SK-N-SH treated with all-trans-retinoic acid at 6 μM for 48 hours (cell line): ENCODE measurements around the gene PICK1.

Source experiments
- ATAC-seq: fragments of 200-7000 bp; cut with Tn5 transposase; 3 replicates; pipeline ENCODE4 v1.9.1; 2020; ENCODE audit warnings: mild to moderate bottlenecking, moderate library complexity
- ARNTL ChIP-seq: fragments of 450-650 bp; formaldehyde crosslinking; IDR thresholded peaks from 2 replicates; pipeline ENCODE4 v1.5.0; 2020; ENCODE audit warnings: low read depth, mild to moderate bottlenecking, moderate library complexity, borderline replicate concordance
- BACH2 ChIP-seq: fragments of 250-450 bp; sonication (Bioruptor Pico); IDR thresholded peaks from 2 replicates; pipeline ENCODE4 v1.9.0; 2021; ENCODE audit warnings: mild to moderate bottlenecking, borderline replicate concordance
- CREB5 ChIP-seq: fragments of 250-450 bp; sonication (Bioruptor Pico); IDR thresholded peaks from 2 replicates; pipeline ENCODE4 v1.5.1; 2020; ENCODE audit warnings: low read depth, mild to moderate bottlenecking, moderate library complexity
- CSDC2 ChIP-seq: fragments of 250-450 bp; sonication (Bioruptor Pico); IDR thresholded peaks from 2 replicates; pipeline ENCODE4 v1.5.0; 2020; ENCODE audit warnings: mild to moderate bottlenecking, moderate library complexity
- ISL1 ChIP-seq: fragments of 250-450 bp; sonication (Bioruptor Pico); IDR thresholded peaks from 2 replicates; pipeline ENCODE4 v2.1.2; 2022; ENCODE audit warnings: mild to moderate bottlenecking, moderate library complexity
- PATZ1 ChIP-seq: fragments of 250-450 bp; sonication (Bioruptor Pico); IDR thresholded peaks from 2 replicates; pipeline ENCODE4 v1.8.0; 2020; ENCODE audit warnings: mild to moderate bottlenecking, moderate library complexity, borderline replicate concordance
- POU6F1 ChIP-seq: fragments of 250-450 bp; sonication (Bioruptor Pico); IDR thresholded peaks from 2 replicates; pipeline ENCODE4 v1.8.0; 2021; ENCODE audit warnings: low read depth, mild to moderate bottlenecking, moderate library complexity, borderline replicate concordance
- TCF4 ChIP-seq: fragments of 250-450 bp; sonication (Bioruptor Pico); IDR thresholded peaks from 2 replicates; pipeline ENCODE4 v1.8.0; 2021; ENCODE audit warnings: mild to moderate bottlenecking, moderate library complexity, borderline replicate concordance
- ZFP3 ChIP-seq: fragments of 250-450 bp; sonication (Bioruptor Pico); IDR thresholded peaks from 2 replicates; pipeline ENCODE4 v1.5.0; 2020; ENCODE audit warnings: mild to moderate bottlenecking, moderate library complexity
- ZFP30 ChIP-seq: fragments of 450-650 bp; formaldehyde crosslinking; IDR thresholded peaks from 2 replicates; pipeline ENCODE4 v1.5.0; 2022; ENCODE audit warnings: mild to moderate bottlenecking, moderate library complexity
- ZNF565 ChIP-seq: fragments of 450-650 bp; formaldehyde crosslinking; conservative IDR thresholded peaks from 2 replicates; pipeline ENCODE4 v1.5.0; 2020; ENCODE audit warnings: low read depth, mild to moderate bottlenecking, moderate library complexity
- ZNF70 ChIP-seq: fragments of 450-650 bp; formaldehyde crosslinking; IDR thresholded peaks from 2 replicates; pipeline ENCODE4 v1.5.0; 2020; ENCODE audit warnings: mild to moderate bottlenecking, moderate library complexity
- ZNF8 ChIP-seq: fragments of 450-650 bp; formaldehyde crosslinking; IDR thresholded peaks from 2 replicates; pipeline ENCODE4 v1.5.0; 2020; ENCODE audit warnings: mild to moderate bottlenecking, moderate library complexity

Gene PICK1

GRCh38 chr22:38028344-38029130, 28.7 kb upstream of the PICK1 start (continued):
- TF ChIP-seq CREB5 (CRISPR knock-in tag), result no peak
- TF ChIP-seq TCF4 (CRISPR knock-in tag), result no peak

- ATAC-seq, result no peak
- TF ChIP-seq ZNF70 (CRISPR knock-in tag) (no peak), ZFP3 (CRISPR knock-in tag) (peak; percentile 83)
These were observed 27.8 kb upstream of the PICK1 start for GRCh38 chr22:38029370-38029769.

DNA sequence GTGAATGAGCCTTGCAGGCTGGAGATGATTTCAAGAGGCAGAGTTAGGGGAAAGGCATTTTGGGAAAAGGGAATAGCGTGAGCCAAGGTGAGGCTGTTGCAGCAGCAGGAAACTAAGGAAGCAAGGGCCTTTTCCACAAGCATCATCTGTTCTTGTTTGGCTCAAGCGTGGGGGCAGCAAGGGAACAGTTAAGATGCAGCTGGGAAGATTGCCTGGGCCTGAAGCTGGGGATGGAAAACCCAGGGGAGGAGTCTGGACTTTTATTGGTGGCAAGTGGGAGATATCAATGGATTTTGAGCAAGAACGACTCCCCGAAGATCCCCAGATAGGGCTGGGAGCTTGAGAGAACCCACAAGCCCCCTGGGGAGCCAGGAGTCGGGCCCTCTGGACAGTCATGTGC, 27.3 kb upstream of the PICK1 start:
- no peak for TF ChIP-seq POU6F1
- no peak for ATAC-seq

DNA sequence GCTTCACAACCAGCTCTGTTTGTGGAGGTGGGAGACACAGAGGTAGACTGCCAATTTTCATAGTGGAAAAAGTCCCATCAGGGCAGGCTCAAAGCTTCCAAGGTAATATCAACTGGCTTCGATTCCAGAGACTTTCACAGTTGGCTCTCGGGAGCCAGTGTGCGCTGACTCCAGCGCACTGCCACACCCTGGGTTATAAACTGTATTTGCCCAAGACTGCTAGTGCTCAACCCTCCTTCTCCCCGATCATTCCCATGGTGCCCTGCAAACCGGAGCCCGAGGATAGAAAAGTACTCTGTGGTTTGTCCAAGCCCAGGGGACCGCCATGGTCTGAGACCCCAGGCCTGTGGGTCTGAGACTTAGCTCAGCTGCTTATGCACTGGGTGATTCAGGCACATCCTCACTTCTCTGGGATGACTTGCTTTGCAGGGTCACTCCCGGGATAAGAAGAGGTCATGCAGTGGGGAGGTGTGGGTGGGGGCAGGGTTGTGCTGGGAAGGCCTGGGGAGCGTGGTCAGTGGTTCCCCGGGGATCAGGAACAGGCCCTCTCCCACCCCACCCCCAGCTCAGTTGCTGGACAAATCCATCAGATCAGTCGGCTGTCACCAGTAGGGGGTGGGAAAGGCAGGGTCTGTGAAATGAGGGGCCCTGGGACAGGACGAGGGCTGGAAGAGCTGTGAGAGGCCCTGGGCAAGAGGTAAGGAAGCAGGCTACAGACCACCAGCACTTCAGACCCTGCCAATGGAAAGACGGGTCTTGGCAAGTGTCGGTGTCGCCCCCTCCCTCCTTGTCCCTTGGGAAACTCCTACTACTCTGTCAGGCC, 26.7 kb upstream of the PICK1 start:
- TF ChIP-seq ZNF8 (CRISPR knock-in tag) (no peak), ZFP30 (CRISPR knock-in tag) (no peak)
- no peak for ATAC-seq

DNA sequence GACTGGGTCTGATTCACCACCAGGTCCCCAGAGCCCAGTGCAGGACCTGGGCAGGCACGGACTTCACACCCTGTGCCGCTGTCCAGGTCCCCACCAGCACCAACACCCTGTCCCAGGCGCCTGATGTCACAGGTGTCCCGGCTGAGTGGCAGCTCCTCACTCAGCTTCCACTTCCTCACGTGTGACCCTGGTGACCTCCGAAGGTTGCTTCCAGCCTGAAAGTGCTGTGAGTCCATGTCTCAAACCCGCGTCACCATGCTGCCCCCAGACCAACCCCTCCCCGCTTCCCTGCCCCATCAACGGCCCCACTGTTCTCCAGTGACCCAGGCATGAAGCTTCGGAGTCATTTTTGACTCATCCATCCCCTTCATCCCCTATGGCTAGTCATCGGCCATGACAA, 25.7 kb upstream of the PICK1 start:
- ATAC-seq, result no peak
- TF ChIP-seq CREB5 (CRISPR knock-in tag) (no peak), TCF4 (CRISPR knock-in tag) (no peak)

DNA sequence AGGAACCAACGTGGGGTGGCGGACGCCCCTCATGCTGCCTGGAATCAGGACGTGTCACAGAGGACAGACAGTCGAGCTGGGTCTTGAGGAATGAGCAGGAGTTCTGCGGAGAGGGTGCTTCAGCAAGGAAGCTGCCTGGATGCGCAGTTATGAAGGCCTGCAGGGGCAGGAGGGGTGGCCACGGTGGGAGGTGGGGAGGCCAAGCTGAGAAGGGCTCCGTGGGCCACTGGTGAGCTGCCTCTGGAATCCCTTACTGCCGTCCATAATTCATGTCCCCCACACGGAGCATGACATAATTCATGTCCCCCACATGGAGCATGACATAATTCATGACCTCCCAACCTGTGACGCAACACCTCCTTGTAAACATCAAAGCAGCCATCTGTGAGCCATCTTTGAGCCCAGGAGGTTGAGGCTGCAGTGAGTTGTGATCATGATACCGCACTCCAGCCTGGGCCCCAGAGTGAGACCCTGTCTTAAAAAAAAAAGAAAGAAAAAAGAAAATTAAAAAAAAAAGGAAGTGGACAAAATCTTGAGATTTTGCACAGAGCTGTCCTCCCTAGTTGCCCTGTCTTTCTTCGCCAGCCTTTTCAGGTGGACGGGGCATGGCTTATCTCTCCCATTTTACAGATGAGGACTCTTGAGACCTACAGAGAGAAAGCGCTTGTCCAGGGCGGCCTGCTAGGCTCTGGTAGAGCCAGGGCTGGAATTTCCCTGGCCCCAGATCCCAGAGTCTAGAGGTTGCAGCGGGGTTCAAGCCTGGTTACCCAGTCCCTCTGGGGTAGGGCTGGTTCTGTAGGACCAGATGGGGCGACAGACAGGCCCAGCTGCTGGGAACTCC, 24.3 kb upstream of the PICK1 start:
- ATAC-seq, result no peak
- no peak for TF ChIP-seq PATZ1 (CRISPR knock-in tag)
- peak; percentile 70; the same call in 1 of the 2 replicates for TF ChIP-seq ZFP3 (CRISPR knock-in tag)

DNA sequence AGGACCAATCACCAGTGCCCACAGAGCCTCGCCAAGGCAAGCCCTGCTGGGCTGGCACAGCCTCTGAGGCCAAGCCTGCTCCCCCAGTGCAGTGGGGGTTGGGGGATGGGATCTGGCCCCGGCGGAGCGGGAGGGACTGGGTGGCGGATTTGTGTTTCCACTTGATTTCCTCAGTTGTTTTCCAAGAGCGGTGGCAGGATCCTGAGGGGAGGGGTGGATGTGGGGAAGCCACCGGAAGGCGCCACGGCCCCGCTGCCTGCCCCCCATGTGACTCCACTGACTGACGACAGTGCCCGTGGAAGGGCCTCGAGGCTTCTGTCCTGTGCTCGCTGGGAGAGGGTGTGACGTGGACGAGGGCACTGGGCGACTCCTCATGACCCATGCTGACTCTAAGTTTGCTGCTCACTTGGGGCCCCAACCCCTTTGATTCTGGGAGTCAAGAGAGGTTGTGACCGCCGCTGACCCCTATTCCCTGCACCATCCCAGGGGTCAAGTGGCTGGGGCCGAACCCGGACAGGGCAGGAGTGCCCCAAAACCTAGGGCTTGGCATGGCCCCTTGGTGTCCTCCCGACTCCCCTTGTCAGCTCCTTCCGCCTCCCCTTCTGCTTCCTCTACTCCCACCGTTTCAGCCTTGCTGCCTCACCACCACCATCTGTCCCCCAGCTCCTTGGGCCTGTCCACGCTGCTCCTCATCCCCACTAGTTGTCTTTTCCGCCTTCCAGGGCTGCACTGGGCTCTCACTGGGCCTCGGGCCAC, 23.5 kb upstream of the PICK1 start:
- ATAC-seq, result peak; percentile 22; the same call in 2 of the 3 replicates
- TF ChIP-seq ISL1 (no peak), ARNTL (no peak), ZFP3 (CRISPR knock-in tag) (no peak), POU6F1 (no peak), BACH2 (CRISPR knock-in tag) (no peak), CSDC2 (no peak), ZNF70 (CRISPR knock-in tag) (no peak), PATZ1 (CRISPR knock-in tag) (no peak), ZNF565 (CRISPR knock-in tag) (no peak)
- TF ChIP-seq, all 23 proteins: peak for 0
